Activated CD8-positive, alpha-beta T cell treated with anti-CD3 and anti-CD28 coated beads, Interleukin-2, amount 10 ng/mL, durations not matched to agents 7 days and 5 days (primary cell): ENCODE measurements around the gene ARID3C. TPM values are rescaled to one million over a fixed set of nuclear protein-coding genes. Genes with fewer than 3 reads are reported as not detected.

Experiments
- ATAC-seq: fragments of 150-1000 bp; cut with Tn5 transposase; one replicate; pipeline ENCODE4 v1.10.0; 2021; ENCODE audit warnings: moderate library complexity
- CTCF ChIA-PET: fragments of 350-600 bp; sonication (Branson Sonifier 250); formaldehyde crosslinking; loops from one replicate; lab custom pipeline; 2021; ENCODE audit warnings: antibody characterized with exemption; lab: Charles Lee
- POLR2A ChIA-PET: fragments of 350-600 bp; sonication (Branson Sonifier 250); formaldehyde crosslinking; loops from one replicate; lab custom pipeline; 2021; ENCODE audit warnings: antibody characterized with exemption; lab: Charles Lee
- DNase-seq: peaks from one replicate; pipeline ENCODE4 v3.0.0-alpha.2; 2020
- H3K27ac Mint-ChIP-seq: one replicate; pipeline ENCODE4 v1.8.0; 2021; ENCODE audit warnings: mild to moderate bottlenecking, mixed read lengths
- H3K27me3 Mint-ChIP-seq: one replicate; pipeline ENCODE4 v1.8.0; 2021; ENCODE audit warnings: low read depth, mixed read lengths
- H3K36me3 Mint-ChIP-seq: one replicate; pipeline ENCODE4 v1.8.0; 2021; ENCODE audit warnings: low read depth, mixed read lengths
- H3K4me1 Mint-ChIP-seq: one replicate; pipeline ENCODE4 v1.8.0; 2021; ENCODE audit warnings: low read depth, mixed read lengths
- H3K4me3 Mint-ChIP-seq: one replicate; pipeline ENCODE4 v1.8.0; 2021; ENCODE audit warnings: mild to moderate bottlenecking, mixed read lengths
- H3K9me3 Mint-ChIP-seq: one replicate; pipeline ENCODE4 v1.8.0; 2022; ENCODE audit warnings: mixed read lengths; ENCODE audit not compliant: insufficient read depth
- total RNA-seq, 2 experiments: library from RNA; stranded (reverse); gene quantifications; one replicate each; pipeline ENCODE4 v1.2.3, GENCODE V29; 2021

The ARID3C gene
- total RNA-seq, 2 experiments from 2014 or later = 0.34 TPM; not detected in 1

DNA sequence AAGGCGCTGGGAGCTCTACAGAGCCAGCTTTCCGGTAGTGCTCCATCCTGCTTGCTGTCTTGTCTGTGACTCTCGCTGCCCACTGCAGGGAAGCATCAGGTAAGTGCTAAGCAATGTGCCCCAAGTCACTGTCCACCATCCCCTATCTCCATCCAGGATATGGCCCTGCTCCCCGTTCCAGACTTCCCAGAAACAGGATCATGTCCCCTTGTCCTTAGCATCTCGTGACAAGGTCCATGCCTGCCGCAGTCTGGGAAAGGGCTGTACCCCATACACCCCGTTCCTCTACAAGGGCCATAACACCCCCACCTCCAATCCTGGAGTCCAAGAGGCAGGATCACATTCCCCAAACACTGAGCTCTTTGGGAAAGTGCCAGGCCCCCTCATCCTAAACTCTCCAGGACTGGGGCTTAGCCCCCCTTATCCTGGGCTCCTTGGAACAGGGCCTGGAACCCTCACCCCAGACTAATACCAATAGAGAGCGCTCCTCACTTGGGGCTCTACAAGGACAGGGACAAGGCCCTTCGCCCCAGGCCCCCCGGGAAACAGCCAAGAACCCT lies 17.5 kb downstream of the ARID3C start:
- no peak for DNase-seq
- peak overlapping the region; percentile 88 for H3K4me3 Mint-ChIP-seq
- no peaks in the 10 kb centered on the region for H3K9me3 Mint-ChIP-seq
- H3K27me3 Mint-ChIP-seq = no peaks in the 10 kb centered on the region
- CTCF ChIA-PET = interaction anchor here (0.7 to 8.3 kb wide), 5 partner anchors 8 to 91 kb away, joined by 3 to 171 read pairs (median 8); partner anchors contain the start of genes DCTN3 and SIGMAR1
- H3K36me3 Mint-ChIP-seq = peaks cover 10% of the 10 kb centered on the region
- peak; percentile 10 for ATAC-seq
- peak overlapping the region; percentile 95 for H3K27ac Mint-ChIP-seq
- POLR2A ChIA-PET = interaction anchor here (0.7 to 2.1 kb wide), 3 partner anchors 9 to 23 kb away, joined by 3 to 12 read pairs (median 11); partner anchors contain the start of gene DCTN3
- H3K4me1 Mint-ChIP-seq = peaks cover 18% of the 10 kb centered on the region

DNA sequence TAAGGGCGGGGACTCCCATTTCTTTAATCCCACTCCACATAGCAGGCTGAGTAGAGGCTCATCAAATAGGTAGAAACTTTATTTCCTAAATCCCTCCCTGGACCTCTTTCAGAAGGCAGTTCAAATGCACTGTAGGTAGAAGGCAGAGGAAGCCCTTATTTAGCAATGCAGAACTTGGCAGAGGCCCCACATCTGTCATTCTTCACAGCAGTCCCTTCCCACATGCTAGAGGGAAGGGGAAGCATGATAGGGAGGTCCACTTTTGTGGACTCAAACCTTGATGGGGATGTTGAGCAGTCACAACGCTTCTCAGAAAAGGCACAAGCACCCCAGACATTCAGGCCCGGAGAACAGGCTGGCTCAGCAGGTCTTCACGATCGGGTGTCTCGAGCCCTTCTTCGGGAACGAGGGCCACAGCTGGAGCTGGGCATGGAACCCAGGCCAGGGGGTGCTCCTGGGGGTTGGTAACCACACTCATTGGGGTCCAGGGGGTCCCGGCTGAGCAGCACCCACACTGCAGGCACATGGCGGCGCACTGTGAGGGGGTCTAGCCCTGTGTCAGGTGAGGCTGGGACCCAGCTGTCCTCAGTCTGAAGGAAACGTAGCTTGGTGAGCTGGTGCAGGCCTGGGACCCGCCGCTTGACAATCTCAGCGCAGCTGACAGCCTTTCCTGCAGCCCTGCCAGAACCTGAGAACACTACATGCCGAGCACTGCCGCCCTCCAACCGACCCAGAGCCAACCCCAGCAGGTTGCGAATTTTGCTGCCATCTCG lies 18.2 kb downstream of the ARID3C start:
- peak overlapping the region; percentile 88 for H3K4me3 Mint-ChIP-seq
- H3K27ac Mint-ChIP-seq = peak overlapping the region; percentile 27
- no peaks in the 10 kb centered on the region for H3K9me3 Mint-ChIP-seq
- no peaks in the 10 kb centered on the region for H3K27me3 Mint-ChIP-seq
- H3K36me3 Mint-ChIP-seq = peaks cover 8% of the 10 kb centered on the region
- DNase-seq (no peak), ATAC-seq (no peak)
- H3K4me1 Mint-ChIP-seq = peaks cover 18% of the 10 kb centered on the region
- POLR2A ChIA-PET = interaction anchor here (0.7 to 2.1 kb wide), 3 partner anchors 9 to 24 kb away, joined by 3 to 12 read pairs (median 11); partner anchors contain the start of gene DCTN3
- CTCF ChIA-PET = interaction anchor here (0.7 to 8.3 kb wide), 5 partner anchors 8 to 92 kb away, joined by 3 to 171 read pairs (median 8); partner anchors contain the start of genes DCTN3 and SIGMAR1

DNA sequence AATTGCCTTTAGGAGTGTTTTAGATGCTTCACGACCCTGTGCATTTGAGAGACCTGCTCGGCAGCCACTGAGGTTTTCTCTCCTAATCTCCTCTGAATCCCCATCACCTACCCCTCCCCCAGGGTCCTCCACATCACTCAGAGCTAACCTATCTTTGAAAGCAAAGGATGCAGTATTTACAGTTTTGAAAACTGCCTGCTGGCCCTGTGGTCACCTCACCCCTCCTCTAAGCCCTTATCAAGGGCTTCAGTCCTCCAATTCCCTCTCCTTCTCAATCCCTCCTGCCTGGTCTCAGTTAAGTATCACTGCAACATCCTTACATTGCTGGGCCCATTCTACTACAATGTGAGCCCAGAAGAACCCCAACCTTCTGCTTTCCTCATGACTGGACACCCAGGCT lies 21.5 kb downstream of the ARID3C start:
- ChIA-PET POLR2A (no interaction called here), CTCF (interaction anchor here (1.2 to 1.5 kb wide), 2 partner anchors 12 to 13 kb away, joined by 3 to 4 read pairs; partner anchors contain the start of gene DCTN3)
- Mint-ChIP-seq H3K4me3 (no peak overlapping the region), H3K27ac (no peak overlapping the region), H3K27me3 (peaks cover 5% of the 10 kb centered on the region), H3K9me3 (no peaks in the 10 kb centered on the region), H3K4me1 (peaks cover 8% of the 10 kb centered on the region), H3K36me3 (peaks cover 5% of the 10 kb centered on the region)
- ATAC-seq (no peak), DNase-seq (no peak)

DNA sequence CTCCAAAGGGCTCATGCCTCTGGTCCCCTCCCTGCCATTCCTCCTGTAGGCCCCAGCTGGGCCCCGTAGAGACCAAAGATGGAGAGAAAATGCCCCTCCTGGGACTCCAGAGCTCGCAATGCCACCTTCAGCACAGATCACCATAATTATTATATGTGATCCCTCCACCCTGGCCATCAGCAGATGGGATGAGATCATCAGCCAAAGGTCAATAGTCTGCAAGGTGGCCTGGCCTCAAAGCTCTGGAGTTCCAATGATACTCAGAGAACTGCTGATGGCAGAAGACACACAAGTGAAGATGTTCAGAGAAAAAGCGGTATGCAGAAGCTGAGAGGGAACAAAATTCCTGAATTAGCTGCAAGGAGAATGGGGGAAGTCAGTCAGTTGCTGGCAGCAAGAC lies 22.0 kb downstream of the ARID3C start:
- ATAC-seq (no peak), DNase-seq (no peak)
- ChIA-PET POLR2A (no interaction called here), CTCF (interaction anchor here (1.2 to 1.5 kb wide), 2 partner anchors 11 to 13 kb away, joined by 3 to 4 read pairs; partner anchors contain the start of gene DCTN3)
- no peak overlapping the region for H3K27ac Mint-ChIP-seq
- no peak overlapping the region for H3K4me3 Mint-ChIP-seq
- peaks cover 6% of the 10 kb centered on the region for H3K4me1 Mint-ChIP-seq
- no peaks in the 10 kb centered on the region for H3K9me3 Mint-ChIP-seq
- peaks cover 5% of the 10 kb centered on the region for H3K36me3 Mint-ChIP-seq
- peaks cover 5% of the 10 kb centered on the region for H3K27me3 Mint-ChIP-seq

DNA sequence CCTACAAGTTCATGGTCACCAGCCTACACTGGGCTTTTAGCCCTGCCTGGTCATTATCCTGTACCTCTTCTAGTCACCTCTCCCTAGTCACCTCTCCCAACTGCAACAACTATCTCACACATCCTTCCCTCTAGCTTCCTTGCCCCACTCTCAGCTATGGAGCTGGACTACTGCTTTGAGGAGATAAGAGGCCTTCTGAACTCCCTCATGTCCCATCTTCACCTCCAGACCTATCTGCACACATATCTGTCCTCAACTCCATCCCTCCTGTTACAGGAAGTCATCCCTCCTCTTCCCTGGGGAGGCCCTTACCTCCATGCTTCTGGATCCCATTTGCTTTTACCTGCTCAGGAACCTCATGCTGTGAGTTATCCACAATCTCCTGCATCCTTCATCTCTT lies 22.7 kb downstream of the ARID3C start:
- POLR2A ChIA-PET = no interaction called here
- H3K27ac Mint-ChIP-seq = no peak overlapping the region
- DNase-seq (no peak), ATAC-seq (no peak)
- H3K27me3 Mint-ChIP-seq = peaks cover 5% of the 10 kb centered on the region
- peaks cover 5% of the 10 kb centered on the region for H3K36me3 Mint-ChIP-seq
- CTCF ChIA-PET = interaction anchor here (0.7 to 4.8 kb wide), 6 partner anchors 11 to 202 kb away, joined by 3 to 51 read pairs (median 4); partner anchors contain the start of genes DCTN3 and SIGMAR1
- no peaks in the 10 kb centered on the region for H3K9me3 Mint-ChIP-seq
- no peak overlapping the region for H3K4me3 Mint-ChIP-seq
- peaks cover 4% of the 10 kb centered on the region for H3K4me1 Mint-ChIP-seq

DNA sequence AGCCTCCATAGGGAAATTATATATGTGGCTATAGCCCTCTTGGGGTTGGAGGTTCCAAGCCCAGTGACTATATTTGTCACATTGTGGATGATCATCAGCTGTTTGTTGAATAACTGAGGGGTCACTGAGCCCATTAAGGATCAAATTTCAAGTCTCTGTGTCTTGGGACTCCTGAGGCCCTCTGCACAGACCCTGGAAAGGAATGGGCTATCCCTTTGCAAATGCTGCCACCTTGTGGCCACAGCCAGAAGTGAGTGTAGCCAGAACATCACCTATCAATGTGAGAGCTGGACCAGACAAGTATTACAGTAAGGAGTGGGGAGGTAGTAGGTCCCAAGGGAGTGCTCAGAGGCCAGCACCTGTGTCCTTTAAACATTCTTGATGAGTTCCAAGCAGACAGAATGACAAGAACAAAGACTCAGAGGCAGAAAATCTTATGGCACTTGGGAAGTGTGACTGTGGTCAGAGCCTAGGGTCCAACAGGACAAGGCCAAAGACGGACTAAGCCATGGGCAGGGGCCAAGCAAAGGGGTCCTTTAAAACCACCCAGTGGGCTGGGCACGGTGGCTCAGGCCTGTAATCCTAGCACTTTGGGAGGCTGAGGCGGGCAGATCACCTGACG lies 25.1 kb downstream of the ARID3C start:
- H3K9me3 Mint-ChIP-seq = no peaks in the 10 kb centered on the region
- DNase-seq = peak; percentile 86
- ChIA-PET POLR2A (interaction anchor here (0.6 to 1.6 kb wide), 3 partner anchors 9 to 11 kb away, joined by 3 to 5 read pairs (median 3); no protein-coding TSS in a partner anchor), CTCF (interaction anchor here (0.5 to 4.8 kb wide), 35 partner anchors 8 to 270 kb away, joined by 3 to 51 read pairs (median 4); partner anchors contain the start of genes CNTFR, DCTN3, GALT and RPP25L)
- no peak overlapping the region for H3K4me3 Mint-ChIP-seq
- H3K36me3 Mint-ChIP-seq = no peaks in the 10 kb centered on the region
- no peak overlapping the region for H3K27ac Mint-ChIP-seq
- peak; percentile 95 for ATAC-seq
- no peaks in the 10 kb centered on the region for H3K4me1 Mint-ChIP-seq
- H3K27me3 Mint-ChIP-seq = peaks cover 8% of the 10 kb centered on the region

DNA sequence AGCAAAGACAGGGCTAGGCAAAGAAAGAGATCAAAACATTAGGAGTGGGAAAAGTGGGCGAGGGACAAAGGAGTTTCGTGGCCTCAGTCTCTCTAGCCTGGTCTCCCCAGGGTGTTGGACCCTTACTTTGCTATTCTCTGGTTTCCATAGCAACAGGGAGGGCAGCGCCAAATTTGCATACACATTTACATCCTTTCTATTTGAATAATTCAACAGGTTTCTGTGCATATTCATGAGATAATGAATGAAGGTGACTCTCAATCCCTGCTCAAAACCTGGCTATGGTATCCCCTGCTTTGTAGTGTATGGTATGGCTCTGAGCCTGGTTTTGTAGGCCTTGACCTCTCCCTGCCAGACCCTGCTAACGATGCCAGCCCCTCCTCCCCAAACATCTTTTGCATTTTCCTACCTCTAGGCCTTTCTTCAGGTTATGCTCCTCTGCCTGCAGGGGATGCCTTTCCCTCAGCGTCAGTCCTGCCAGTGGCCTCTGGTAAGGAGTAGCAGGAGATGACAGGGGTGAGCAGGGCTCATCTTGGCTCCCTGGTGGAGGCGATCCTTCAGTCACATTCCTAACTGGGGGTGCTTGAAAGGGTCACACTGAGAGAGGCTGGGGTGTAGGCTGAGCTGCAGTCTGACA lies 26.8 kb downstream of the ARID3C start:
- ChIA-PET CTCF (interaction anchor here (1.0 to 4.8 kb wide), 8 partner anchors 9 to 198 kb away, joined by 3 to 51 read pairs (median 8); partner anchors contain the start of genes DCTN3, RPP25L and SIGMAR1), POLR2A (no interaction called here)
- Mint-ChIP-seq H3K36me3 (no peaks in the 10 kb centered on the region), H3K9me3 (no peaks in the 10 kb centered on the region), H3K27me3 (peaks cover 8% of the 10 kb centered on the region), H3K27ac (no peak overlapping the region), H3K4me3 (no peak overlapping the region), H3K4me1 (no peaks in the 10 kb centered on the region)
- ATAC-seq (no peak), DNase-seq (no peak)

DNA sequence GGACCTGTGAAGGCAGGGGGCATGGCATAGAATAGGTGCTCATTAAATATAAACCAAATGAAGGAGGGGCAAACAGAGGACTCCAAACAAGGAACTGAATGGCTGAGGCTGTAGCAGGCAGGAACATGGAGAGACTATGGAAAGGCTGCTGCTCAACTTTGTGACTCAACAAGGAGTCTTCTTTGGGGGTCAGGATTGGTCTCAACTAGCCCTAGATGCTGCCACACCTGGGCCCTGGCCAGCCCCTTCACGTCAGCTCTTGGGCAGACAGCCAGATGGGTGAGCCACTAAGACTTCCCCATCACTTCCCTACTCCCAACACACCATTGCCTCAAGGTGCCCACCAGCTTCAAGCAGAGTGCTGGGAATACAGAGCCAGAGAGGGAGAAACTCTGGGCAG lies 28.0 kb downstream of the ARID3C start:
- H3K27me3 Mint-ChIP-seq = peaks cover 16% of the 10 kb centered on the region
- no peaks in the 10 kb centered on the region for H3K36me3 Mint-ChIP-seq
- DNase-seq = no peak
- no peak overlapping the region for H3K27ac Mint-ChIP-seq
- H3K9me3 Mint-ChIP-seq = no peaks in the 10 kb centered on the region
- POLR2A ChIA-PET = no interaction called here
- ATAC-seq = no peak
- no peaks in the 10 kb centered on the region for H3K4me1 Mint-ChIP-seq
- CTCF ChIA-PET = interaction anchor here (0.7 to 1.0 kb wide), 4 partner anchors 9 to 197 kb away, joined by 3 read pairs; no protein-coding TSS in a partner anchor
- no peak overlapping the region for H3K4me3 Mint-ChIP-seq

DNA sequence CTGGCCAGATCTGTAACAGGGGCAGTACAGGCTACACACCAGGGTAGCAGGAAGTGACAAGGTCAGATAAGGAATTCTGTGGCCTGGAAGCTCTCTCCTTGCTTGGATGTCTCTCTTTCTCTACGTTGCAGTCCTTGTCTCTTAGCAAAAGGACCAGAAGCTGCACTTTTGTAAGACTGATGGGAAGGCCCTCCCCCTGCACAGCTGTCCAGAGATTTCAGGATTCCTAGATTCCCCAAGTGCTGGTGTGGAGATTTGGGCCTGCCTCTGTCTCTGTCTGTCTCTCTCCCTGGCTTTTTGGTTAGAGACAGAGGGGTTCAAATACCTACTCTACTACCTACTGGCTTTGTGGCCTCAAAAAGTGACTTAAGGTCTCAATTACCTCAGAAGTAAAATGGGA lies 29.3 kb downstream of the ARID3C start:
- DNase-seq = no peak
- no peak for ATAC-seq
- Mint-ChIP-seq H3K4me3 (no peak overlapping the region), H3K36me3 (no peaks in the 10 kb centered on the region), H3K9me3 (no peaks in the 10 kb centered on the region), H3K4me1 (no peaks in the 10 kb centered on the region), H3K27ac (no peak overlapping the region), H3K27me3 (peaks cover 17% of the 10 kb centered on the region)
- POLR2A ChIA-PET = interaction anchor here (0.5 kb wide), 1 partner anchor 159 kb away, joined by 5 read pairs; no protein-coding TSS in a partner anchor
- CTCF ChIA-PET = interaction anchor here (0.6 to 1.3 kb wide), 5 partner anchors 13 to 195 kb away, joined by 3 to 7 read pairs (median 3); partner anchors contain the start of genes DCTN3 and RPP25L

DNA sequence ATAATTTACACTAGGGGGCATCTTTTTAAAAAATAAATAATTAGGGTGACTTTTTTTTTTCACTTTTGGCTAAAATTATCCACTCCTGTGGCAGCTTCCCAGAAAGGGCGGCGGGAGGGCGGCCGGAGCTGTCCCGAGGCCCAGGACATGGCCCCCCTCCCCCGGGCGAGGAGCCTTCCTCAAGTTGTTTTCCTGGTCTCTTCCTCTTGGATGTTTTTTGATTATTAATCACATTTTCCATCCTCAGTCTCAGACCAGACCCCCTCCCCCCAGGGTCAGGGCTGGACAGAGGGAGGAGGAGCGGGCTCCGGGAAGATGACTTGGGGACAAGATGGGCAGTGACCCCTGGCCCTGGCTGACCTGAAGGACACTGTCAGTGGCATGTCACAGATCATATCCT lies 34.7 kb downstream of the ARID3C start:
- H3K36me3 Mint-ChIP-seq = no peaks in the 10 kb centered on the region
- peaks cover 21% of the 10 kb centered on the region for H3K4me1 Mint-ChIP-seq
- DNase-seq = no peak
- ChIA-PET CTCF (interaction anchor here (0.6 kb wide), 1 partner anchor 10 kb away, joined by 3 read pairs; no protein-coding TSS in a partner anchor), POLR2A (interaction anchor here (1.2 kb wide), 1 partner anchor 9 kb away, joined by 5 read pairs; no protein-coding TSS in a partner anchor)
- H3K27ac Mint-ChIP-seq = no peak overlapping the region
- H3K27me3 Mint-ChIP-seq = peaks cover 51% of the 10 kb centered on the region
- no peak for ATAC-seq
- H3K4me3 Mint-ChIP-seq = no peak overlapping the region
- no peaks in the 10 kb centered on the region for H3K9me3 Mint-ChIP-seq
